Suppressor macrophage treated with lipopolysaccharide for 1 hour (primary cell): ENCODE measurements around the gene CIZ1.

Source experiments
- DNase-seq, 3 donors: peaks; one replicate each; pipeline ENCODE4 v3.0.0-alpha.2; 2020 to 2022

CIZ1 gene

GRCh38 chr9:128211981-128212281 lies 20.6 kb upstream of the CIZ1 start:
- DNase-seq: no peak

- DNase-seq: no peak
Observed at GRCh38 chr9:128211186-128211980, 20.0 kb upstream of the CIZ1 start.

- DNase-seq: no peak
Observed at GRCh38 chr9:128208946-128209669, 17.7 kb upstream of the CIZ1 start.

- DNase-seq: no peak
Observed at GRCh38 chr9:128208386-128208785, 17.0 kb upstream of the CIZ1 start.

- DNase-seq: no peak
Observed at GRCh38 chr9:128206916-128207910, 15.8 kb upstream of the CIZ1 start.

- DNase-seq: no peak
Observed at GRCh38 chr9:128206484-128206883, 15.1 kb upstream of the CIZ1 start.

- DNase-seq: no peak
Observed at GRCh38 chr9:128205296-128205944, 14.0 kb upstream of the CIZ1 start.

- no peak for DNase-seq
Observed at GRCh38 chr9:128204858-128205257, 13.5 kb upstream of the CIZ1 start.

- DNase-seq: peak; percentile 44 to 67 (median 60)
Observed at GRCh38 chr9:128203707-128204551, 12.6 kb upstream of the CIZ1 start.

- peak; percentile 72 to 91 (median 84) for DNase-seq
Observed at GRCh38 chr9:128203024-128203706, 11.8 kb upstream of the CIZ1 start, which contains the start of gene DNM1. Gene DNM1, plus strand, starts transcription at chr9:128203379. Its CDS starts 92 bp downstream, at chr9:128203471.

- DNase-seq: no peak
Observed at GRCh38 chr9:128202648-128203023, 11.3 kb upstream of the CIZ1 start.

- no peak for DNase-seq
Observed at GRCh38 chr9:128201441-128202369, 10.3 kb upstream of the CIZ1 start.

- DNase-seq: no peak
Observed at GRCh38 chr9:128193469-128194096, 2.2 kb upstream of the CIZ1 start.

- peak; percentile 87 to 91 (median 90) for DNase-seq
Observed at GRCh38 chr9:128192601-128193371, 1.4 kb upstream of the CIZ1 start.

GRCh38 chr9:128190516-128191405 lies 611 bp downstream of the CIZ1 start:
- no peak for DNase-seq

GRCh38 chr9:128190013-128190412 lies 1.4 kb downstream of the CIZ1 start:
- no peak for DNase-seq

GRCh38 chr9:128188209-128188608 lies 3.2 kb downstream of the CIZ1 start:
- DNase-seq: no peak
